NCI-H187 (cell line): Measurements from ENCODE around the gene MAN2A2.
"Not testable (repeated sequence)": the region's sequence is repeated elsewhere in the genome, so short reads cannot be mapped to it uniquely, and the experiment has no call there.

Experiments used
- DNase-seq, 2 experiments: peaks; one replicate each; lab custom pipeline; 2025; lab: John Stamatoyannopoulos, UW

Gene MAN2A2

DNA sequence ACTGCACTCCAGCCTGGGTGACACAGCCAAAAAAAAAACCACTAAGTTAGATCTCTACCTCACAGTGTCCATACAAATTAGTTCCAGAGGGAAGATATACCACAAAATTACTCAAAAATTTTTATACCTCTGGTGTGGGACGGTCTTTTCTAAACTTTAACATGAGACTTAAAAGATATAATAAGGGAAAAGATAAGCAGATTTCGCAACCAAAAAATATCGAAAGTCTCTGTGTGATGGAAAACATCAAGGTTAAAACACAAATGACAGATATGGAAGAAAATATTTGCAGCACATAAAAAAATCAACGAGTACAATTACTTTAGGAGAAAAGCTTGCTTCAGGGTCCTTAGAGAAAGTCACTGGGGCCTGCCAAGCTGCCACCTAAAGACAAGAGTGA is 18.8 kb downstream of the MAN2A2 start:
- no peak for DNase-seq

DNA sequence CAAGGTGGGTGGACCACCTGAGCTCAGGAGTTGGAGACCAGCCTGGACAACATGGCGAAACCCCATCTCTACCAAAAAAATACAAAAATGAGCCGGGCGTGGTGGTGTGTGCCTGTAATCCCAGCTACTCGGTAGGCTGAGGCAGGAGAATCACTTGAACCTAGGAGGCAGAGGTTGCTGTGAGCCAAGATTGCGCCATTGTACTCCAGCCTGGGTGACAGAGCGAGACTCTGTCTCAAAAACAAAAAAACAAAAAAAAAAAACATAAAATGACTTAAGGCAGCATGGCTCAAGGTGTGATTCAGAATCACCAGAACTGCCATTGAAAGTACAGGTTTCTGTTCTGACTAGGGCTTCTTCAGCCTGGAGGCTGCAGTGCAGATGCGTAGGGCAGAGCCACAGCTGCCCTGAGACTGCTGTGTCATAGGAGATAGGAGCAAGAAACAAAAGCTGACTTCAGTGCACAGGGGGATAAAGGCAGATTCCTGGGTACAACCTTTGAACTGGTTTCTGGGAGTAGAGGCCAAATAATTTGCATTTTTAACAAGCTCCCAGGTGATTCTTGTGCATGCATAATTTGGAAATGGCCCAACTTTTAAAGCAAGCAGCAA is 19.7 kb downstream of the MAN2A2 start:
- not testable (repeated sequence) for DNase-seq

DNA sequence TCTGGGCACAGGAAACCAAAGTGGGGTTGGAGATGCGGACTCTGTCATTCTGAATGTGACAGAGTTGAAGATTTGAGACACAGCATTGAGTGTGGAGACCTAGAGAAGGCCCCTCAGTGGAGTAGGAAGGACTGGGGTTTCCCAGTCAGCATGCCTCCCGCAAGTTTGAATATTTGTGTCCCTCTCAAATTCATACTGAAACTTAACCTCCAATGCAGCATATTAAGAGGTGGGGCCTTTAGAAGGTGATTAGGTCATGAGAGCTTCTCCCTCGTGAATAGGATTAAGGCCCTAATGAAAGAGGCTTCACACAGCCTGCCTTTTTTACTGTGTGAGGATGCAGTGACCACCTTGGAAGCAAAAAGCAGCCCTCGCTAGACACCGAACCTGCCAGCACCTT is 21.3 kb downstream of the MAN2A2 start:
- no peak for DNase-seq

- not testable (repeated sequence) for DNase-seq
Measured at GRCh38 chr15:90926766-90927165, 23.7 kb downstream of the MAN2A2 start.

GRCh38 chr15:90928106-90928505 is 25.0 kb downstream of the MAN2A2 start:
- DNase-seq: not testable (repeated sequence)

DNA sequence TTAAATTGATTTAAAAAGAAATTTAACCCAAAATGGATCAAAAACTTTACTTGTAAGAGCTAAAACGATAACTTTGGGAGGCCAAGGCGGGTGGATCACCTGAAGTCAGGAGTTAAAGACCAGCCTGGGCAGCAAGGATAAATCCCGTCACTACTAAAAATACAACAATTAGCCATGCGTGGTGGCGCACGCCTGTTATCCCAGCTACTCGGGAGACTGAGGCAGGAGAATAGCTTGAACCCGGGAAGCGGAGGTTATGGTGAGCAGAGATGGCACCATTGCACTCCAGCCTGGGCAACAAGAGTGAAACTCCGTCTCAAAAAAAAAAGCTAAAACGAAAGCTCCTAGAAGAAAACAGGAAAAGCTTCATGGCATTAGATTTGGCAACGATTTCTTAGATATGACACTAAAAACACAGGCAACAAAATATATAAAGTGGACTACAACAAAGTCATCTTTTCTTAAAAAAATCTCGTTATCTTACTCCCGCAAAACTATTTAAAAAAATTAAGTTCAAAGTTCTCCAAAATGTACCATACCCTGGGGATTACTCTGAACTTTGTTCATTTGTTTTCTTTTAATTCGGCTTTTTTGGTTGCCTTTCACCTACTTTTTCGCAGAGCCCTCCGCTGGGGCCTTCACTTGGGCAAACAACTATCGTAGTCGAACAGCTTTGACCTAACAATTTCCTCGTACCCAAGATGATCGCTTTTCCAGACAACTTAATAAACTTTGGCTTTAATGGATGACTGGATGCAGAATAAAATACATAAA is 26.3 kb downstream of the MAN2A2 start:
- no peak for DNase-seq

DNA sequence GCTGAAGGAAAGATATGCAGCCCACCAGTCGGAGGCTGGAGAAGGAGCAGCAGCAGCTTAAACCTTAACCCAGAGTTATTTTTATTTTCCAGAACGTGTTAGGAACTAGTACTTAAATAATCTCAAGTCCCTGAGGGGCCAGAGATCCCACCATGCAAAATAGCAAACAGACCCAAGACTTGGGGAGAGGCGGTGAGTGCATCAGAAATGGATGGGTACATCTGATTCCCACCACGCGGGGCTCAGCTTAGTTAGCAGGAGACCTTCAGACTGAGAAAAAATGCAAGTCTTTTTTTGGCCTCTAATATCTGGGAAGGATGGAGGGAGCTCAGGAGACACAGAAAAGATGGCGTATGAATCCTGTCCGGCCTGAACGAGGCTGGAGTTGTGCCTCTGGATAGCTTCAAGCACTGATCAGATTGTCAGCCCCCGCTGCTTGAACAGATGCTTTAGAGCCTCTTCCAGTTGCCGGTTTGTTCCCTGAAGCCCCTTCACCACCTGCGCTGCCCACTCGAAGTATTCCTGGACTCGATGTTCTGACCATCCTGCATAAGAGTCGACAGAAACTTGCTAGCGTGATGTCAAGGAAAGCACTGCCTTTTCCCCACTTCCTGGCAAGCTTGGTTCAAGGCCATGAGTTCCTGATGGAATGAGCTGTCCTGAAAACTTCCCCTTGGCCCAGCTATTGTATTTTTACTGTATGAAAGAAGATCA is 27.9 kb downstream of the MAN2A2 start:
- DNase-seq: no peak

DNA sequence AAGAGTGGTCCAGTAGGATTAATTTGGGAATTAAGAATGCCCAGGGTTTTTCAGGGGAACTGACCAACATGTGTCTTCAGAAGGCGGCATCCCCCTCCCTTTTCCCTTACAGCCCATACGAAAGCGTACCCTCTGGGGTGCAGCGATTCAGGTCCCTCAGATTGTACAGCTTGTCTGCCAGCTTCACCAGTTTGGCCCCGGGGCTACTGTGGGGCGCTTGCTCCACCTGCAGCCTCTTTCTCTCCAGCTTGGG is 28.4 kb downstream of the MAN2A2 start:
- no peak for DNase-seq

GRCh38 chr15:90931828-90932659 is 28.9 kb downstream of the MAN2A2 start, which contains the start of gene HDDC3:
Gene HDDC3, minus strand, starts transcription at chr15:90932549. Its CDS starts 9 bp downstream, at chr15:90932540.
- DNase-seq: peak; percentile 79 to 88

DNA sequence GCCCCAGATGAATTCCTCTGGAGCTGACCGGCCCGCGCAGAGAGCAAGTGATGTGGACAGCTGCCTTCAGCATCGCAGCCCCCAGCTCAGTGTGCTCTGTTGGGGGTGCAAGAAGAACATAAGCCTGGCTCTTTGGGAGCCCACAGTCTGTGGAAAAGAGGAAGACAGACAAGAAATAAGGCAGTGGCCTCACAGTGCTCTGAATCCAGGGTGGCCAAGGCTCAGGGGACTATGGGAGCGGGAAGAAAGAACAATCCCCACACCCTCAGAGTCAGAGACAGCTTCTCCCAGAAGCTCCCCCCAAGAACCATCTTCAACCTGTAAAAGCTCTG is 29.5 kb downstream of the MAN2A2 start:
- DNase-seq: no peak

GRCh38 chr15:90933301-90933700 is 30.2 kb downstream of the MAN2A2 start:
- no peak for DNase-seq

DNA sequence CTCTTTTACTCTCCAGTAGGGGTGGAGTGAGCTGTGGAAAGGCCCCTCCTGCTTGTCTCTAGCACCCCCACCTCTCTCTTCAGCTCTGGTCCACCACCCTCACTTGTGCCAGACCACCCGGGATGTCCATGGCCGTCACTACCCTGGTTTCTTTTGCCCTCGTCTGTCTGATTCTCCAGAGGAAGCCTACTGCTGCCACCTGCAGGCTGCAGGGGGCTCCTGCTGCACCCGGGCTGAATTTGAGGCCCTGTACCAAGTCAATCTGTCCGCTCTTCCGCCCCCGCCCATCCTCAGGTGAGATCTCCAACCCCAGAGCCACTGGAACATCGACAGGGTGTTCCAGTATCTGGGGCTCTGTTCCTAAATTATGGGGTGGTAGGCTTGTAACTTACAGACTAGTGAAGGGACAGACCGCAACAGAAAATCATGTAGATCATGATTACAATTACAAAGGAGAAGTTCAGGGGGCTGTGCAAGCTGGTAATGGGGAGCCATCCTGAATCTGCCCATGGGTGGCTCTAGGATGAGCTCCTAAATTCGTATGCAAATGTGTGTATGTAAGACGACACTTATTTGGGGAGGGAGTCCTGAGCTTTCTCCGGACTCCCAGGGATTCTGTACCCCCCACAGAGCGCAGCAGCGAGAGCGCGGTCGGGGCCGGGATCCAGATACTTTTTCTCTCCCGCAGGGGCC is 31.3 kb downstream of the MAN2A2 start:
- DNase-seq: peak; percentile 66 to 83

GRCh38 chr15:90934949-90935751 is 32.0 kb downstream of the MAN2A2 start, which contains the start of gene UNC45A:
Gene UNC45A, plus strand, starts transcription at chr15:90935285. Its CDS starts 40 bp downstream, at chr15:90935325.
- peak; percentile 81 to 94 for DNase-seq

DNA sequence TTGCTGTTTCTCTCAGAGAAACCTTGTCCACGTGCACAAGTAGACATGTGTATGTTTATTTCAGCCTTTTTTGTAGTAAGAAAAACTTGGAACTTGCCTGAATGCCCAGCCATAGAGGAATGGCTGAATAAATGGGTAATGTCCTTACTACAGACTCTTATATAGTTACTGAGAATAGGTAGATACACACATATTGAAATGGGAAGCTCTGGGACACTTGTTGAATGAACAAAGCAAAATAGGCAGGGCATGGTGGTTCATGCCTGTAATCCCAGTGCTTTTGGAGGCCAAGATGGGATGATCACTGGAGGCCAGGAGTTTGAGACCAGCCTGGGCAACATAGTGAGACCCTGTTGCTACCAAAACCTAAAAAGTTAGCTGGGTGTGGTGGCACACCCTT is 33.7 kb downstream of the MAN2A2 start:
- DNase-seq: no peak

DNA sequence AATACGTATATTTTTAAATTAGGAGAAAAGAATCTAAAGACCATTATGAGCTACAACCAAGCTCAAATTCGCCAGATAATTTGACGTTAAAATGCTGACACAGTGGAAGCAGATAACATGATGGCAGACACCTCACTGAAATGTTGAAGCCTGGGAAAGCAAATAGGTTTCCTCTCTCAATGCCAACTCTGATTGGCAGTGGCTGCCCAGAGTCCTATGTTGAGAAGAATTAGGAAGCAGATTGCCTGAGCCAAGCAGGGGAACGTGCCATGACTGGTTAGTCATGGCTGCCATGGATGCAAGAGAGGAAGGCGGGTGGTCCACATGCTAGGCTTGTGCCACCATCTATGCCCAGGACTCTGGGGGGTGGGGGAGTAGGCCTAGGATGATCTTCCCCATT is 35.2 kb downstream of the MAN2A2 start:
- no peak for DNase-seq

DNA sequence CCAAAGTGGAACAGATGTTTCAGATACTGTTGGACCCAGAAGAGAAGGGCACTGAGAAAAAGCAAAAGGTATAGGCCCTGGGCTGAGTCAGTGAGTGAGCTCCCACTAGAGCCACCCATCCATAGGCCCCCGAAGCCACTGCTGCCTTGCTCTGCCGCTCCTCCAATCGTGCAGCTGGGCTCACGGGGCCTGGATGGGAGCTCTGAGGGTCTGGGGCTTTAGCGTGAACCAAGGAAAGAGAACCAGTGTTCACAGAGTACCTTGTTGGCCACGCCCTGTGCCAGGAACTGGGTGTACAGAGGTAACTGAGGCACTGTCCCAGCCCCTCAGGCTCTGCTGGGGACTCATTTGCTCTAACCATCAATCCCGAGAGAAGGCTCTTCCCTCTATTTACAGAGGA is 36.7 kb downstream of the MAN2A2 start:
- DNase-seq: no peak

DNA sequence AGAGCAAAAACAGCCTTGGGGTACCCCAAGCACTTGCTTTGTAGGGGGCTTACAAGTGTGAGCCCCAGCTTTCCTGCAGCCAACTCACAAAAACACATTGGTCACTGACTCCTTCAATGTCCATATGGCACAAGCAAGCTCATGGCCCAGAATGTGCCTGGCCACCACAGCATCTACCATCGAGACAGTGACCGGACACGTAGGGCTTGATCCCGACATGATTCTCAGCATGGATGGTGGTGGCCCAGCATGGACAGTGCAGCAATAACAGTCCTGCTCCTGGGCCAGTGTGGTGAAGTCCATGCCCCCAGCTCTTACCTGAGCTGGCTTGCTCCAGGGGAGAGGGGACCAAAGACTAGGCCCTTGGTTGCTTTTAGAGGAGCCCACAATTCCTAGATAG is 37.9 kb downstream of the MAN2A2 start:
- no peak for DNase-seq

DNA sequence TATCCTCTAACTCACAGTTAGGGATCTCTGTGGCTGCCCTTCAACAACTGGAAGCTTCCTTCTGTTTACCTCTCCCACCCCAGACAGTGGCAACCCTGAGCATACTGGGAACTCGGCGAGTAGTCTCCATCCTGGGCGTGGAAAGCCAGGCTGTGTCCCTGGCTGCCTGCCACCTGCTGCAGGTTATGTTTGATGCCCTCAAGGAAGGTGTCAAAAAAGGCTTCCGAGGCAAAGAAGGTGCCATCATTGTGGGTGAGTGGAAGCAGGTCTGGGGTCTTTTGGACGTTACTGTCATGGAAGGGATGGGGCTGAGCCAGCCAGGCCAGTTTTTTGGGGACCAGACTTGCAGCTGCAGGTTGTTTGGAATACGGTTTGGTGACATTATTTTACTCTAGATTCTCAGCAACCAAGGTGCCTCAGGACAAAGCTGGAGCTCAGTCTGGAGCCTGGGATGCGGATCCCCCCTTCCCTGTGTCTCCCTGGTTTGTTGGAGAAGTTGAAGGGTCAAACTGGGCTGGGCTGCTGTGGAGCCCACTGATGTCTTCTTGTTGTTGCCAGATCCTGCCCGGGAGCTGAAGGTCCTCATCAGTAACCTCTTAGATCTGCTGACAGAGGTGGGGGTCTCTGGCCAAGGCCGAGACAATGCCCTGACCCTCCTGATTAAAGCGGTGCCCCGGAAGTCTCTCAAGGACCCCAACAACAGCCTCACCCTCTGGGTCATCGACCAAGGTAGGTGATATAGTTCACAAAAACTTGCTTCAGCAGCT is 39.4 kb downstream of the MAN2A2 start:
- DNase-seq: no peak

GRCh38 chr15:90945091-90945490 is 42.0 kb downstream of the MAN2A2 start:
- DNase-seq: no peak

DNA sequence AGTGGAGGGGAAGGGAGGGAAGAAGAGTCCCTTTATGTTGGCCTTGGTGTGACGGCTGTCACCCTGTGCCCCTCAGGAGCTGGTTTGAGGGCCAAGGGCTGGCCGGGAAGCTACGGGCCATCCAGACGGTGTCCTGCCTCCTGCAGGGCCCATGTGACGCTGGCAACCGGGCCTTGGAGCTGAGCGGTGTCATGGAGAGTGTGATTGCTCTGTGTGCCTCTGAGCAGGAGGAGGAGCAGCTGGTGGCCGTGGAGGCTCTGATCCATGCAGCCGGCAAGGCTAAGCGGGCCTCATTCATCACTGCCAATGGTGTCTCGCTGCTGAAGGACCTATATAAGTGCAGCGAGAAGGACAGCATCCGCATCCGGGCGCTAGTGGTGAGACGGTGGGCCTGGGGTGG is 43.4 kb downstream of the MAN2A2 start:
- DNase-seq: no peak
